Natural killer cell (primary cell): Measurements from ENCODE around the gene CARD11. TPM values are rescaled to one million over a fixed set of nuclear protein-coding genes. Genes with fewer than 3 reads are reported as not detected.

Experiments
- ATAC-seq, 3 donors: fragments of 150-1000 bp in 2 of 3; fragments of 200-7000 bp in 1 of 3; cut with Tn5 transposase; 1 replicate in 1 of 3; 2 replicates in 2 of 3; pipeline ENCODE4 v1.10.0; 2021; ENCODE audit warnings: mild to moderate bottlenecking in 2 of 3, moderate library complexity in 2 of 3
- DNase-seq, 2 donors: peaks; one replicate each; pipeline versions ENCODE4 v3.0.0 to v3.0.0-alpha.2; 2013 to 2021; ENCODE audit warnings: mixed read lengths in 1 of 2
- H3K27ac ChIP-seq: one replicate; pipeline ENCODE4 v1.5.1; 2013; ENCODE audit warnings: mild to moderate bottlenecking, low read length
- H3K27me3 ChIP-seq: one replicate; pipeline ENCODE4 v1.6.1; 2013; ENCODE audit warnings: low read length; ENCODE audit not compliant: control insufficient read depth, insufficient read depth
- H3K36me3 ChIP-seq: one replicate; pipeline ENCODE4 v1.6.1; 2013; ENCODE audit warnings: low read length; ENCODE audit not compliant: control insufficient read depth, insufficient read depth
- H3K4me1 ChIP-seq: one replicate; pipeline ENCODE4 v1.6.1; 2013; ENCODE audit warnings: low read length; ENCODE audit not compliant: control insufficient read depth, insufficient read depth
- H3K4me3 ChIP-seq: one replicate; pipeline ENCODE4 v1.5.1; 2013; ENCODE audit warnings: low read length
- H3K9me3 ChIP-seq: one replicate; pipeline ENCODE4 v1.6.1; 2013; ENCODE audit warnings: low read length; ENCODE audit not compliant: control insufficient read depth, insufficient read depth
- H3K27ac Mint-ChIP-seq, 2 donors: one replicate each; pipeline ENCODE4 v1.8.0; 2022; ENCODE audit warnings: mild to moderate bottlenecking in 2 of 2, mixed read lengths in 2 of 2, moderate library complexity in 1 of 2
- H3K27me3 Mint-ChIP-seq, 2 donors: one replicate each; pipeline ENCODE4 v1.8.0; 2022; ENCODE audit warnings: low read depth in 2 of 2, mixed read lengths in 2 of 2
- H3K36me3 Mint-ChIP-seq: one replicate; pipeline ENCODE4 v1.8.0; 2022; ENCODE audit warnings: mixed read lengths
- H3K4me1 Mint-ChIP-seq, 2 donors: one replicate each; pipeline ENCODE4 v1.8.0; 2022; ENCODE audit warnings: mixed read lengths in 2 of 2
- H3K4me3 Mint-ChIP-seq: one replicate; pipeline ENCODE4 v1.8.0; 2022; ENCODE audit warnings: mild to moderate bottlenecking, moderate library complexity, mixed read lengths
- H3K9me3 Mint-ChIP-seq, 2 donors: one replicate each; pipeline ENCODE4 v1.8.0; 2022; ENCODE audit warnings: mixed read lengths in 2 of 2
- WGBS: methylation state at CpG from one replicate; pipeline ENCODE4 v1.1.7; 2013; ENCODE audit warnings: missing lambda C conversion rate; ENCODE audit not compliant: insufficient coverage; 5-methylcytosine and 5-hydroxymethylcytosine counted together
- intact Hi-C: fragments of 100-400 bp; cut with micrococcal nuclease; formaldehyde crosslinking; loops from one replicate; pipeline ENCODE4 v1.14.2; 2022
- total RNA-seq, 4 donors: library from RNA; stranded (reverse); fragments of 120-200 nt in 1 of 4; gene quantifications; one replicate each; pipeline versions ENCODE4 v1.2.3 to v1.2.4, GENCODE V29; 2013 to 2022
- TF ChIP-seq, protein P1 (sequence below): fragments of 200-600 bp; IDR thresholded peaks from one replicate; pipeline ENCODE4 v1.8.0; 2022; ENCODE audit warnings: antibody characterized with exemption

The CARD11 gene
- total RNA-seq, 3 donors from 2014 or later (not counting 1 experiment from before 2014, with no cell fraction given) = 196 to 233 (median 199) TPM

DNA sequence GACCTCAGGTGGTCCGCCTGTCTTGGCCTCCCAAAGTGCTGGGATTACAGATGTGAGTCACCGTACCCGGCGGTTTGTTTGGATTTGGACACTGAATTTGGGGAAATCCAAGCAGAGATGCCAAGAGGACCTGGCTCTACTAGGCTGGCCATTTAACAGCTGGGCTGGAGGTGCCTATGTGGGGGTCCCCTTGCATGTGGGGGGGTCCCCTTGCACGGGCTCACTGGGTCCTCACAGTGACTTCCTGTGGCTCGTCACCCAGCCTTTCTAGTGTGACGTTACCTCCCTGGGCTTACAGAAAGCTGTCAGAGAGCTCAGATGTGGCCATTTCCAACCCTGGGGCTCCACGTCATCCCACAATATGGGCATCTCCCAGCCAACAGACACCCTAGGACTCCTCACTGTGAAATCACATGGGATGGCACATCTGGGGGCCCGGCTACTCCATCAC is 150.2 kb downstream of the CARD11 start:
- DNase-seq (peak in 1 of 2 donors; percentile 27), ATAC-seq (peak; percentile 31 to 66 (median 47))
- Histone ChIP-seq H3K4me3 (no peak overlapping the region), H3K27me3 (no peaks in the 10 kb centered on the region), H3K36me3 (no peaks in the 10 kb centered on the region), H3K4me1 (peaks cover 31% of the 10 kb centered on the region), H3K27ac (peak overlapping the region; percentile 22), H3K9me3 (peaks cover 1% of the 10 kb centered on the region)
- H3K4me1 Mint-ChIP-seq = peaks cover 14 to 20% of the 10 kb centered on the region in 2 donors
- WGBS = 52% methylated on average over 9 of the region's 9 CpGs
- peak overlapping the region in 1 of 2 donors; percentile 85 for H3K27ac Mint-ChIP-seq
- no peaks in the 10 kb centered on the region for H3K9me3 Mint-ChIP-seq
- no peaks in the 10 kb centered on the region for H3K27me3 Mint-ChIP-seq
- H3K4me3 Mint-ChIP-seq = peak overlapping the region; percentile 91
- H3K36me3 Mint-ChIP-seq = no peaks in the 10 kb centered on the region
- intact Hi-C loops = no loop called here
- TF ChIP-seq, protein P1, sequence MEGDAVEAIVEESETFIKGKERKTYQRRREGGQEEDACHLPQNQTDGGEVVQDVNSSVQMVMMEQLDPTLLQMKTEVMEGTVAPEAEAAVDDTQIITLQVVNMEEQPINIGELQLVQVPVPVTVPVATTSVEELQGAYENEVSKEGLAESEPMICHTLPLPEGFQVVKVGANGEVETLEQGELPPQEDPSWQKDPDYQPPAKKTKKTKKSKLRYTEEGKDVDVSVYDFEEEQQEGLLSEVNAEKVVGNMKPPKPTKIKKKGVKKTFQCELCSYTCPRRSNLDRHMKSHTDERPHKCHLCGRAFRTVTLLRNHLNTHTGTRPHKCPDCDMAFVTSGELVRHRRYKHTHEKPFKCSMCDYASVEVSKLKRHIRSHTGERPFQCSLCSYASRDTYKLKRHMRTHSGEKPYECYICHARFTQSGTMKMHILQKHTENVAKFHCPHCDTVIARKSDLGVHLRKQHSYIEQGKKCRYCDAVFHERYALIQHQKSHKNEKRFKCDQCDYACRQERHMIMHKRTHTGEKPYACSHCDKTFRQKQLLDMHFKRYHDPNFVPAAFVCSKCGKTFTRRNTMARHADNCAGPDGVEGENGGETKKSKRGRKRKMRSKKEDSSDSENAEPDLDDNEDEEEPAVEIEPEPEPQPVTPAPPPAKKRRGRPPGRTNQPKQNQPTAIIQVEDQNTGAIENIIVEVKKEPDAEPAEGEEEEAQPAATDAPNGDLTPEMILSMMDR = no peak

DNA sequence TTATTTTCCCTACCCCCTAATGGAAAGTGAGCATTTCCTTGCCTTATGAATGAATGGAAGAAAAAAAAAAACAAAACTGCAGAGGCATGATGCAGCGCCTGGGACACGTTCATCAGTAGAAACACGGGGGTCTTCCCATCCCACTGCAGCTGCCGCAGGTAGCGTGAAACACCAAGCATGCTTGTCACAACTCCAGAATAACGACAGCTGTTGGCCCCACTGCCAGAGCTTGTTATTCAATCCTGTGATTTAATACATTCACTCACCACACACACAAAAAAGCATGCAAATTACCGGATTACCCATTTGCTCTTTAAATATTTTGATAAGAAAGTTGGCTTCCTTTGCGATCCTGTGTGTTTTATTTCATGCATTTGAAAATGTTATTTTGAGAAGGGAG is 151.1 kb downstream of the CARD11 start:
- Histone ChIP-seq H3K4me3 (no peak overlapping the region), H3K9me3 (no peaks in the 10 kb centered on the region), H3K27ac (no peak overlapping the region), H3K36me3 (no peaks in the 10 kb centered on the region), H3K4me1 (peaks cover 31% of the 10 kb centered on the region), H3K27me3 (no peaks in the 10 kb centered on the region)
- Mint-ChIP-seq H3K27ac (peak overlapping the region in 1 of 2 donors; percentile 8), H3K9me3 (no peaks in the 10 kb centered on the region), H3K27me3 (no peaks in the 10 kb centered on the region), H3K4me1 (peaks cover 14 to 20% of the 10 kb centered on the region in 2 donors), H3K4me3 (peak overlapping the region; percentile 47), H3K36me3 (no peaks in the 10 kb centered on the region)
- WGBS = 79% methylated on average over 8 of the region's 8 CpGs
- no peak for ATAC-seq
- TF ChIP-seq, protein P1 = no peak
- no peak for DNase-seq
- intact Hi-C loops = no loop called here

DNA sequence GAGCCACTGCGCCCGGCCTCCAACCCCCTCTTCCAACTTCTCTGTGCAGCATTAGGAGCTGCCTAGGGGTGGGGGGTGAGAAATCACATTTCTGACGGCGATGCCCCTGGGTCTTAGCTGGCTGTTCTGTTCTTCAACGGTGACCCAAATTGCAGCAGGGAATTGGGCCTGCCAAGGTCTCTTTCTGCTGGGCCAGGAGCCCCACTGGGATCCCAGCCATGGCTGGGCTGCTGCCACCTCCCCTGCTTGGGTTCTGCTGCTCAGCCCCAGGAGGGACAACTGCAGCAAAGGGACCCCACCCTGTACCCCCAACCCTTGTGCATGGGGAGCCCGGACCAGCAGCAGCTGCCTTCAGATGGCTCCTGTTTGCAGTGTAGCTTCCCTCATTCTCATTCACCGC is 155.9 kb downstream of the CARD11 start:
- Mint-ChIP-seq H3K4me1 (peaks cover 6% of the 10 kb centered on the region in 2 donors), H3K9me3 (no peaks in the 10 kb centered on the region), H3K27me3 (no peaks in the 10 kb centered on the region), H3K4me3 (no peak overlapping the region), H3K36me3 (no peaks in the 10 kb centered on the region), H3K27ac (no peak overlapping the region)
- 74% methylated on average over 4 of the region's 7 CpGs for WGBS
- H3K27ac ChIP-seq = no peak overlapping the region
- H3K9me3 ChIP-seq = no peaks in the 10 kb centered on the region
- H3K36me3 ChIP-seq = no peaks in the 10 kb centered on the region
- TF ChIP-seq, protein P1 = no peak
- H3K4me1 ChIP-seq = peaks cover 7% of the 10 kb centered on the region
- no peak for DNase-seq
- intact Hi-C loops = loop anchor here (1.0 kb wide), 1 partner anchor 267 kb away; no protein-coding TSS in a partner anchor
- H3K4me3 ChIP-seq = no peak overlapping the region
- no peak for ATAC-seq
- no peaks in the 10 kb centered on the region for H3K27me3 ChIP-seq

DNA sequence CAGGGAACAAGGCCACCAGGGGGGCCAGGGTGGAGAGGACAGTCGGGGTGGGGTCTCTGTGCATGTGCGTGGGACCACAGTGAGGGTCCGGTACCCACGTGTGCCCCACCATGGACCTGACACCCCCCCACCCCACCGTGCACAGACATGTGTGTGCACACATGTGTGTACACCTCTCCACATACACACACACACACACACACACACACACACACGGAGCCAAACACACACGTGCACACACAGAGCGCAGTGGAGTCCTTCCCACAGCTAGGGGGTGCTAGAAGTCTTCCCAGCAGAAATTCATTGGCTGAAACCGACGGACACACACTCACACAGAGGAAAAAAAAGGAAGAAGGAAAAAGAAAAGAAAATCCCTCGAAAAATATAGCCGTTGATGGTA is 156.8 kb downstream of the CARD11 start:
- WGBS = 22% methylated on average over 9 of the region's 12 CpGs
- TF ChIP-seq, protein P1 = peak; percentile 58
- Mint-ChIP-seq H3K4me3 (no peak overlapping the region), H3K27me3 (no peaks in the 10 kb centered on the region), H3K9me3 (no peaks in the 10 kb centered on the region), H3K36me3 (no peaks in the 10 kb centered on the region), H3K4me1 (peaks cover 6% of the 10 kb centered on the region in 2 donors), H3K27ac (no peak overlapping the region)
- H3K9me3 ChIP-seq = no peaks in the 10 kb centered on the region
- H3K36me3 ChIP-seq = no peaks in the 10 kb centered on the region
- H3K27ac ChIP-seq = no peak overlapping the region
- H3K27me3 ChIP-seq = no peaks in the 10 kb centered on the region
- DNase-seq (peak in 1 of 2 donors; percentile 82), ATAC-seq (peak; percentile 75 to 93 (median 86))
- intact Hi-C loops = loop anchor here (1.0 kb wide), 1 partner anchor 268 kb away; no protein-coding TSS in a partner anchor
- no peak overlapping the region for H3K4me3 ChIP-seq
- H3K4me1 ChIP-seq = peaks cover 7% of the 10 kb centered on the region
